Peyer's patch (tissue), 4 donors: Measurements from ENCODE around the gene PPP2R5E. TPM values are rescaled to one million over a fixed set of nuclear protein-coding genes. Genes with fewer than 3 reads are reported as not detected.
"Not testable (repeated sequence)": the region's sequence is repeated elsewhere in the genome, so short reads cannot be mapped to it uniquely, and the experiment has no call there.

ENCODE experiments used
- DNase-seq, 3 donors: peaks; one replicate each; pipeline ENCODE4 v3.0.0-alpha.2; 2017 to 2019
- H3K27ac ChIP-seq, 4 donors: fragments of 200-600 bp; sonication (generic); one replicate each; pipeline ENCODE4 v1.5.1; 2016 to 2019
- H3K27me3 ChIP-seq, 2 donors: fragments of 200-600 bp; sonication (generic); one replicate each; pipeline ENCODE4 v1.5.1; 2019
- H3K36me3 ChIP-seq, 3 donors: fragments of 200-600 bp; sonication (generic); one replicate each; pipeline ENCODE4 v1.5.1; 2016 to 2019
- H3K4me1 ChIP-seq, 4 donors: fragments of 200-600 bp; sonication (generic); one replicate each; pipeline ENCODE4 v1.5.1; 2016 to 2019
- H3K4me3 ChIP-seq, 4 donors: fragments of 200-600 bp; sonication (generic); 1 replicate in 3 of 4; 2 replicates in 1 of 4; pipeline ENCODE4 v1.5.1; 2016 to 2019; ENCODE audit warnings: mild to moderate bottlenecking in 1 of 4
- H3K9me3 ChIP-seq, 4 donors: fragments of 200-600 bp; sonication (generic); one replicate each; pipeline ENCODE4 v1.5.1; 2016 to 2019; ENCODE audit warnings: mild to moderate bottlenecking in 1 of 4
- POLR2A ChIP-seq, 2 donors: fragments of 450-650 bp; IDR thresholded peaks; one replicate each; pipeline ENCODE4 v1.5.1; 2017; ENCODE audit warnings: antibody characterized with exemption in 2 of 2, mild to moderate bottlenecking in 2 of 2, moderate library complexity in 2 of 2
- total RNA-seq, 4 donors: library from RNA; depleted of rRNA; stranded (reverse); fragments of >200 nt; gene quantifications; one replicate each; pipeline ENCODE4 v1.1.0, GENCODE V29; 2016
- TF ChIP-seq, protein P1 (sequence below), 6 experiments: fragments of 450-650 bp in 4 of 6; fragments of 200-600 bp in 2 of 6; sonication (generic) in 1 of 6; IDR thresholded peaks; one replicate each; pipeline ENCODE4 v1.5.1; 2017 to 2019; ENCODE audit warnings: antibody characterized with exemption in 6 of 6, mild to moderate bottlenecking in 3 of 6, moderate library complexity in 1 of 6

The PPP2R5E gene
- total RNA-seq, 4 donors from 2014 or later: 14.9 to 19.3 (median 17.0) TPM

DNA sequence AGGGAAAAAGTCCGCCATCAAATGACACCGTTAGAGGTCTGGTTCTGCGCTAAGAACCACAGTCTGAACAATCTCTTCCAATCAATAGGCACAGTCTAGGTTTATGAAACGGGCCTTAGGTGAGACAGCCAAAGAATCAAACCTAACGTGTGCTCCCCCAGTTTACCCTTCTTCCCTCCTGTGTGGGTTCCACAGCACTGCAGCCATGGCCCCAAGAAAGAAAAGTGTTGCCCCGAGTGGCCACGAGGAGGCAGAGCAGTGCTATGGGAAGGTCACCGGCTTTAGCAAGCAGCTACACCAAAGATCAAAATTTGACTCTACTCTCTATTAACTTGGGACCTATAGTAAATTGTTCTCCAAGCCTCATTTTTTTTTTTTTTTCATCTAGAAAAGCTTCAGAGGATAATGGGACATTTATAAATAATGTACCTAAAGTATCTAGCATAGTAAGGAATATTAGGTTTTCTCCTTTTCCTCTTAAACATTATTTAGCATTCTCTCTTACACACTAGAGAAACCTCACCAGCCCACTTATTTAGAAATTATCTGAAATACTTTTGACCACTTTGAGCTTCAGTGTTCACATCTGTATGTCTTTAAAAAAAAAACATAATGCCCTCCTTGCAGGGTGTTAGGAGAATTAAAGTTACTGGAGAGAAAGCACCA lies 154.3 kb downstream of the PPP2R5E start:
- no peaks in the 10 kb centered on the region for H3K4me1 ChIP-seq
- TF ChIP-seq, protein P1, sequence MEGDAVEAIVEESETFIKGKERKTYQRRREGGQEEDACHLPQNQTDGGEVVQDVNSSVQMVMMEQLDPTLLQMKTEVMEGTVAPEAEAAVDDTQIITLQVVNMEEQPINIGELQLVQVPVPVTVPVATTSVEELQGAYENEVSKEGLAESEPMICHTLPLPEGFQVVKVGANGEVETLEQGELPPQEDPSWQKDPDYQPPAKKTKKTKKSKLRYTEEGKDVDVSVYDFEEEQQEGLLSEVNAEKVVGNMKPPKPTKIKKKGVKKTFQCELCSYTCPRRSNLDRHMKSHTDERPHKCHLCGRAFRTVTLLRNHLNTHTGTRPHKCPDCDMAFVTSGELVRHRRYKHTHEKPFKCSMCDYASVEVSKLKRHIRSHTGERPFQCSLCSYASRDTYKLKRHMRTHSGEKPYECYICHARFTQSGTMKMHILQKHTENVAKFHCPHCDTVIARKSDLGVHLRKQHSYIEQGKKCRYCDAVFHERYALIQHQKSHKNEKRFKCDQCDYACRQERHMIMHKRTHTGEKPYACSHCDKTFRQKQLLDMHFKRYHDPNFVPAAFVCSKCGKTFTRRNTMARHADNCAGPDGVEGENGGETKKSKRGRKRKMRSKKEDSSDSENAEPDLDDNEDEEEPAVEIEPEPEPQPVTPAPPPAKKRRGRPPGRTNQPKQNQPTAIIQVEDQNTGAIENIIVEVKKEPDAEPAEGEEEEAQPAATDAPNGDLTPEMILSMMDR (IDR thresholded peaks at IDR 0.05): peak in 5 of 6 experiments; percentile 37 to 74 (median 69)
- TF ChIP-seq POLR2A (IDR thresholded peaks at IDR 0.05): no peak
- no peaks in the 10 kb centered on the region for H3K27me3 ChIP-seq
- peaks cover 0 to 51% (median 0%) of the 10 kb centered on the region in 3 donors for H3K36me3 ChIP-seq
- H3K4me3 ChIP-seq: no peak overlapping the region
- peak; percentile 33 to 75 (median 75) for DNase-seq
- no peaks in the 10 kb centered on the region for H3K9me3 ChIP-seq
- no peak overlapping the region for H3K27ac ChIP-seq

- no peak for DNase-seq
- no peaks in the 10 kb centered on the region for H3K27me3 ChIP-seq
- peaks cover 0 to 50% (median 0%) of the 10 kb centered on the region in 3 donors for H3K36me3 ChIP-seq
Observed at GRCh38 chr14:63387711-63388110, 155.5 kb downstream of the PPP2R5E start.

GRCh38 chr14:63383776-63384367 lies 159.3 kb downstream of the PPP2R5E start:
- no peaks in the 10 kb centered on the region for H3K4me1 ChIP-seq
- no peak for DNase-seq
- no peaks in the 10 kb centered on the region for H3K27me3 ChIP-seq
- H3K9me3 ChIP-seq: no peaks in the 10 kb centered on the region
- TF ChIP-seq, protein P1 (IDR thresholded peaks at IDR 0.05): no peak
- no peak for TF ChIP-seq POLR2A (IDR thresholded peaks at IDR 0.05)
- H3K27ac ChIP-seq: no peak overlapping the region
- no peak overlapping the region for H3K4me3 ChIP-seq
- H3K36me3 ChIP-seq: peaks cover 0 to 59% (median 0%) of the 10 kb centered on the region in 3 donors

More at GRCh38 chr14:63387711-63388110, 155.5 kb downstream of the PPP2R5E start:
- H3K4me1 ChIP-seq: no peaks in the 10 kb centered on the region
- H3K27ac ChIP-seq: no peak overlapping the region
- H3K4me3 ChIP-seq: no peak overlapping the region
- H3K9me3 ChIP-seq: no peaks in the 10 kb centered on the region
- TF ChIP-seq, protein P1 (IDR thresholded peaks at IDR 0.05): no peak
- TF ChIP-seq POLR2A (IDR thresholded peaks at IDR 0.05): no peak

- H3K4me3 ChIP-seq: no peak overlapping the region
- H3K9me3 ChIP-seq: no peaks in the 10 kb centered on the region
- H3K27me3 ChIP-seq: no peaks in the 10 kb centered on the region
- H3K36me3 ChIP-seq: peaks cover 0 to 36% (median 0%) of the 10 kb centered on the region in 3 donors
- no peak for DNase-seq
- no peak for TF ChIP-seq POLR2A (IDR thresholded peaks at IDR 0.05)
- TF ChIP-seq, protein P1 (IDR thresholded peaks at IDR 0.05): no peak
- no peaks in the 10 kb centered on the region for H3K4me1 ChIP-seq
- no peak overlapping the region for H3K27ac ChIP-seq
Observed at GRCh38 chr14:63378444-63378843, 164.7 kb downstream of the PPP2R5E start.

GRCh38 chr14:63375769-63376168 lies 167.4 kb downstream of the PPP2R5E start:
- H3K9me3 ChIP-seq: no peaks in the 10 kb centered on the region
- H3K27ac ChIP-seq: no peak overlapping the region
- H3K36me3 ChIP-seq: peaks cover 0 to 19% (median 0%) of the 10 kb centered on the region in 3 donors
- no peak overlapping the region for H3K4me3 ChIP-seq
- no peaks in the 10 kb centered on the region for H3K27me3 ChIP-seq
- no peaks in the 10 kb centered on the region for H3K4me1 ChIP-seq
- TF ChIP-seq, protein P1 (IDR thresholded peaks at IDR 0.05): no peak
- TF ChIP-seq POLR2A (IDR thresholded peaks at IDR 0.05): no peak
- no peak for DNase-seq

GRCh38 chr14:63371613-63372012 lies 171.6 kb downstream of the PPP2R5E start:
- not testable (repeated sequence) for H3K27ac ChIP-seq, H3K36me3 ChIP-seq, H3K4me3 ChIP-seq, H3K27me3 ChIP-seq, DNase-seq, H3K4me1 ChIP-seq, H3K9me3 ChIP-seq
